HepG2 (cell line): Measurements from ENCODE around the gene MACROD2. TPM values are rescaled to one million over a fixed set of nuclear protein-coding genes. Genes with fewer than 3 reads are reported as not detected.
"Not testable (repeated sequence)": the region's sequence is repeated elsewhere in the genome, so short reads cannot be mapped to it uniquely, and the experiment has no call there.

Experiments
- ATAC-seq: fragments of 200-7000 bp; cut with Tn5 transposase; 3 replicates; pipeline ENCODE4 v1.9.1; 2020; ENCODE audit warnings: mild to moderate bottlenecking, moderate library complexity
- BruUV-seq: library from RNA; stranded (reverse); fragments of 400-500 nt; replicated peaks from 2 replicates; lab custom pipeline; 2021; lab: Mats Ljungman, UMichigan
- CTCF ChIA-PET: fragments of 300-600 bp; formaldehyde crosslinking; extraction: SDS; loops from one replicate; lab custom pipeline; 2021; ENCODE audit warnings: low total read pairs, inconsistent platforms, low intra/inter-chr PET ratio; lab: Yijun Ruan, JAX
- POLR2A ChIA-PET: fragments of 350-600 bp; sonication (Branson Sonifier 250); formaldehyde crosslinking; loops from one replicate; lab custom pipeline; 2020; ENCODE audit warnings: antibody characterized with exemption, inconsistent platforms; lab: Yijun Ruan, JAX
- DNase-seq: peaks from one replicate; pipeline ENCODE4 v3.0.0-alpha.2; 2015; ENCODE audit warnings: low spot score
- FAIRE-seq: peaks from 3 replicates; lab custom pipeline; 2011; peaks lifted over from hg19 to GRCh38; lab: Jason Lieb, UNC
- H2AFZ ChIP-seq: one replicate; pipeline ENCODE4 v1.6.1; 2011; ENCODE audit warnings: low read length, inconsistent platforms
- H3K27ac ChIP-seq: fragments of 300-600 bp; 3 replicates; pipeline ENCODE4 v1.8.0; 2011; ENCODE audit warnings: mixed run types, mild to moderate bottlenecking, mixed read lengths, low read length, inconsistent platforms; ENCODE audit not compliant: insufficient read depth; ENCODE audit errors: extremely low read length
- H3K27me3 ChIP-seq, 2 experiments: fragments of 200-600 bp in 1 of 2; 2 replicates in 1 of 2; 3 replicates in 1 of 2; pipeline versions ENCODE4 v1.6.0 to v1.8.0; 2011; ENCODE audit warnings: low read length in 2 of 2, mild to moderate bottlenecking in 2 of 2, moderate library complexity in 2 of 2, inconsistent platforms in 1 of 2; ENCODE audit not compliant: insufficient read depth in 2 of 2, control insufficient read depth in 1 of 2
- H3K36me3 ChIP-seq, 2 experiments: fragments of 200-600 bp in 1 of 2; replicated peaks in 1 of 2; 2 replicates in 1 of 2; 3 replicates in 1 of 2; pipeline versions ENCODE4 v1.5.1 to v1.8.0; 2011; ENCODE audit warnings: low read length in 2 of 2, inconsistent platforms in 1 of 2; ENCODE audit not compliant: insufficient read depth in 2 of 2, control insufficient read depth in 1 of 2
- H3K4me1 ChIP-seq: 2 replicates; pipeline ENCODE4 v1.5.1; 2012; ENCODE audit warnings: low read length, inconsistent platforms; ENCODE audit not compliant: insufficient read depth
- H3K4me2 ChIP-seq: 2 replicates; pipeline ENCODE4 v1.6.0; 2011; ENCODE audit warnings: low read depth, low read length, inconsistent platforms
- H3K4me3 ChIP-seq, 3 experiments: fragments of 200-600 bp in 1 of 3; sonication (generic), shearing (Covaris generic) in 1 of 3; replicated peaks in 1 of 3; 2 replicates each; pipeline ENCODE4 v1.5.1; 2011 to 2016; ENCODE audit warnings: low read length in 3 of 3, inconsistent platforms in 2 of 3, low read depth in 2 of 3, mild to moderate bottlenecking in 2 of 3, control low read depth in 1 of 3, mixed read lengths in 1 of 3; ENCODE audit not compliant: insufficient read depth in 1 of 3
- H3K79me2 ChIP-seq: one replicate; pipeline ENCODE4 v1.6.1; 2011; ENCODE audit warnings: low read length, inconsistent platforms; ENCODE audit not compliant: insufficient read depth
- H3K9ac ChIP-seq: 2 replicates; pipeline ENCODE4 v1.6.0; 2011; ENCODE audit warnings: mild to moderate bottlenecking, low read depth, low read length, inconsistent platforms; ENCODE audit not compliant: insufficient read depth
- H3K9me3 ChIP-seq: 2 replicates; pipeline ENCODE4 v1.5.1; 2012; ENCODE audit warnings: mild to moderate bottlenecking, low read length
- H4K20me1 ChIP-seq: 2 replicates; pipeline ENCODE4 v1.6.0; 2011; ENCODE audit warnings: inconsistent platforms, mild to moderate bottlenecking, low read length, moderate library complexity; ENCODE audit not compliant: insufficient read depth
- FOSL1 ChIP-seq: sonication (generic); formaldehyde crosslinking; IDR thresholded peaks from 2 replicates; pipeline ENCODE4 v1.9.0; 2021; ENCODE audit warnings: missing genetic modification reagents, borderline replicate concordance
- HNRNPH1 ChIP-seq: fragments of 200-400 bp; formaldehyde crosslinking; optimal IDR thresholded peaks from 2 replicates; pipeline ENCODE3; 2017; ENCODE audit warnings: mild to moderate bottlenecking, low read depth, low read length
- IRF1 ChIP-seq: sonication (generic); formaldehyde crosslinking; IDR thresholded peaks from 2 replicates; pipeline ENCODE4 v1.4.0; 2020; ENCODE audit warnings: low read depth, mild to moderate bottlenecking, missing genetic modification reagents
- JARID2 ChIP-seq: sonication (generic); formaldehyde crosslinking; IDR thresholded peaks from 2 replicates; pipeline ENCODE4 v1.8.1; 2023; ENCODE audit warnings: missing genetic modification reagents, inconsistent platforms; ENCODE audit not compliant: insufficient replicate concordance
- MAFK ChIP-seq, 2 experiments: IDR thresholded peaks in 1 of 2; conservative IDR thresholded peaks in 1 of 2; 2 replicates each; pipeline ENCODE4 v1.6.1; 2011; ENCODE audit warnings: improper control_type of control experiment in 2 of 2, low read length in 2 of 2
- PHB2 ChIP-seq: fragments of 450-650 bp; IDR thresholded peaks from 2 replicates; pipeline ENCODE4 v1.6.1; 2018; ENCODE audit not compliant: partially characterized antibody
- ZNF672 ChIP-seq: sonication (generic); formaldehyde crosslinking; IDR thresholded peaks from 2 replicates; pipeline ENCODE4 v1.8.1; 2022; ENCODE audit warnings: missing genetic modification reagents
- WGBS: methylation state at CpG from one replicate; pipeline ENCODE4 v1.1.6; 2017; ENCODE audit warnings: low lambda C conversion rate; 5-methylcytosine and 5-hydroxymethylcytosine counted together
- in situ Hi-C: cut with HindIII; loops from 2 replicates; pipeline ENCODE4 v1.10.0; 2017; ENCODE audit warnings: low pct_unique_long_range_greater_than_20kb; ENCODE audit not compliant: extremely low pct_ligation_motif_present
- intact Hi-C: fragments of 100-400 bp; cut with micrococcal nuclease; formaldehyde crosslinking; loops from one replicate; pipeline ENCODE4 v1.10.0; 2022; ENCODE audit not compliant: unreplicated experiment
- polyA plus RNA-seq, 8 experiments: library from polyadenylated mRNA; depleted of rRNA in 3 of 8; stranded (reverse) in 7 of 8; unstranded in 1 of 8; fragments of >200 nt; fragmentation: Illumina TruSeq in 4 of 8; extraction: Trizol in 4 of 8; gene quantifications; 2 replicates each; pipeline versions ENCODE4 v1.2.1 to v1.2.3, GENCODE V29; 2011 to 2016; ENCODE audit warnings: low read depth in 4 of 8, missing spikeins in 1 of 8, mixed read lengths in 1 of 8; ENCODE audit not compliant: insufficient read depth in 1 of 8
- total RNA-seq, 5 experiments: library from RNA; depleted of rRNA; stranded (reverse); fragments of >200 nt; fragmentation: Illumina TruSeq; extraction: Trizol; gene quantifications; 2 replicates each; pipeline ENCODE4 v1.2.3, GENCODE V29; 2016; ENCODE audit warnings: low read depth in 1 of 5

MACROD2 gene
- total and polyA plus RNA-seq, 2 of the 13 experiments (the other 11 are each of a cell fraction or from before 2014, with no cell fraction given): 0.13 to 0.51 TPM

DNA sequence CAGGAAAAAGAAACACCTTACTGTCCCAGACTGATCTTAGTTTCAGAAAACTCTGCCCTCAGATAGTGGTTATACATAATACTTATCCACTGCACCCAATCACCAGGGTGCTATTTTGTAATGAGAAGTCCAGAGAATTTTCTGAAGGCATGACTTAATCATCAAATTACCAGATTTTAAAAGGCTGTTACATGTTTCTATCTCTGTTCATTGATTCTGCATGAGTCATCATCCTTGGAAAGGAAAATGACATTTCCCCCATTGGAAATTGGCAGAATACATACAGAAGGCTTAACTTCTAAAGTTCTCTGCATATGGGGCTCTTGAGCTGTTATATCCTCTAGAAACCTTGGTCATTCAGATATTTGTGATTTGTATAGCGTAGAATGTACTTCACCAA lies 930.0 kb downstream of the MACROD2 start:
- H3K4me3 ChIP-seq: no peak overlapping the region
- in situ Hi-C loops: no loop called here
- no peak overlapping the region for H3K4me2 ChIP-seq
- WGBS: 95% methylated on average over 1 of the region's 1 CpG
- no peaks in the 10 kb centered on the region for H3K36me3 ChIP-seq
- H3K79me2 ChIP-seq: no peaks in the 10 kb centered on the region
- no peak overlapping the region for H3K27ac ChIP-seq
- BruUV-seq: no TSS peak
- no peaks in the 10 kb centered on the region for H3K4me1 ChIP-seq
- intact Hi-C loops: no loop called here
- no peaks in the 10 kb centered on the region for H3K27me3 ChIP-seq
- DNase-seq: no peak
- no peak overlapping the region for H2AFZ ChIP-seq
- no peak overlapping the region for H3K9ac ChIP-seq
- ChIA-PET CTCF (no interaction called here), POLR2A (no interaction called here)
- no peak for FAIRE-seq
- TF ChIP-seq IRF1 (CRISPR knock-in tag): no peak
- TF ChIP-seq JARID2 (CRISPR knock-in tag): no peak
- TF ChIP-seq FOSL1 (CRISPR knock-in tag): no peak
- TF ChIP-seq PHB2: no peak
- 0 out of 4 replicates have a peak, but pooled peaks of 1 of the 2 experiments have one; percentile 10 for TF ChIP-seq MAFK (conservative IDR thresholded peaks at IDR 0.05 in 1 of 2, IDR thresholded peaks at IDR 0.05 in 1 of 2; ENCODE audit: low read length in 2 of 2)
- no peak for TF ChIP-seq HNRNPH1
- no peak for TF ChIP-seq ZNF672 (CRISPR knock-in tag)
- H4K20me1 ChIP-seq: no peaks in the 10 kb centered on the region
- ATAC-seq: no peak
- H3K9me3 ChIP-seq: no peaks in the 10 kb centered on the region

GRCh38 chr20:14926436-14926835 lies 931.1 kb downstream of the MACROD2 start:
- H3K9ac ChIP-seq, ATAC-seq, H3K27me3 ChIP-seq, H4K20me1 ChIP-seq, BruUV-seq, intact Hi-C loops, POLR2A ChIA-PET, H3K4me2 ChIP-seq, FAIRE-seq, H3K4me3 ChIP-seq, in situ Hi-C loops, DNase-seq, H3K4me1 ChIP-seq, H3K27ac ChIP-seq, H2AFZ ChIP-seq, H3K9me3 ChIP-seq, H3K36me3 ChIP-seq, CTCF ChIA-PET, H3K79me2 ChIP-seq: not testable (repeated sequence)
- 34% methylated on average over 2 of the region's 2 CpGs for WGBS
